GM21360 (cell line): Measurements from ENCODE around the gene CCDC92B.

Experiments
- ATAC-seq: cut with Tn5 transposase; IDR thresholded peaks from one replicate; pipeline ENCODE4 v1.9.1; 2021; ENCODE audit warnings: mild to moderate bottlenecking, moderate library complexity; ENCODE audit not compliant: unreplicated experiment

Gene CCDC92B

GRCh38 chr17:2723505-2723996 is 25.9 kb downstream of the CCDC92B start:
- no peak for ATAC-seq

GRCh38 chr17:2722611-2723010 is 26.8 kb downstream of the CCDC92B start:
- no peak for ATAC-seq

GRCh38 chr17:2721603-2722002 is 27.8 kb downstream of the CCDC92B start:
- no peak for ATAC-seq

- ATAC-seq: no peak
These were observed 29.6 kb downstream of the CCDC92B start for GRCh38 chr17:2719861-2720260.

GRCh38 chr17:2718150-2718938 is 31.1 kb downstream of the CCDC92B start:
- ATAC-seq: no peak

GRCh38 chr17:2716649-2717048 is 32.8 kb downstream of the CCDC92B start:
- ATAC-seq: no peak

GRCh38 chr17:2713881-2714280 is 35.6 kb downstream of the CCDC92B start:
- no peak for ATAC-seq

DNA sequence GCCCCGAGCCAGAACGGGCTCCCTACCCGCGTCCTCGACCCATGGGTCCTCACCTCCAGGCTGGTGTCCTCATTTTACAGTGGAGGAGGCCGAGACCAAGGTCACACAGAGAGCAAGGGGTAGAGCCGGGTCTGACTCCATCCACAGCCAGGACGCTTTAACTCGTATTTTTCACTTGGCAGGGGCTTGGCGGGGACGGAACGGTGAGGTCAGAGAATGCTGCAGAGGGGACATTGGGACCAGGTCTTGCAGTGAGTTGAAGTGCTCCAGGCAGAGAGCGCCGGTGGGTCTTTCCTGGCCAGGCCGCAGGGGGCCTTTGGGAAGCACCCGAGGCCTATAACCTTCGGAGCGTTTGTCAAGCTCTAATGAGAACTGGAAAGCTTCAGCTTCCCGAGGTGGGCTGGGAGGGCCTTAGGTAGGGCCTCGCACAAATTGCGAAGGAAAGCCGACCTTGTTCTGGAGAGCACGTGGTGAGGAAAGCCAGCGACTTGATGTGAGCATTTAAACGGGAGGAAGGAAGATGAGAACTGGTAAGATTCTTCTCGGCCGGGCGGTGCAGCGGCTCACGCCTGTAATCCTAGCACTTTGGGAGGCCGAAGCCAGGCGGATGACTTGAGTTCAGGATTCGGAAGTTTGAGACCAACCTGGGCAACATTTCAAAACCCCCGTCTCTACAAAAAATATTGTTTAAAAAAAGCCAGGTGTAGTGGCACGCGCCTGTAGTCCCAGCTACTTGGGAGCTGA is 37.0 kb downstream of the CCDC92B start:
- no peak for ATAC-seq

DNA sequence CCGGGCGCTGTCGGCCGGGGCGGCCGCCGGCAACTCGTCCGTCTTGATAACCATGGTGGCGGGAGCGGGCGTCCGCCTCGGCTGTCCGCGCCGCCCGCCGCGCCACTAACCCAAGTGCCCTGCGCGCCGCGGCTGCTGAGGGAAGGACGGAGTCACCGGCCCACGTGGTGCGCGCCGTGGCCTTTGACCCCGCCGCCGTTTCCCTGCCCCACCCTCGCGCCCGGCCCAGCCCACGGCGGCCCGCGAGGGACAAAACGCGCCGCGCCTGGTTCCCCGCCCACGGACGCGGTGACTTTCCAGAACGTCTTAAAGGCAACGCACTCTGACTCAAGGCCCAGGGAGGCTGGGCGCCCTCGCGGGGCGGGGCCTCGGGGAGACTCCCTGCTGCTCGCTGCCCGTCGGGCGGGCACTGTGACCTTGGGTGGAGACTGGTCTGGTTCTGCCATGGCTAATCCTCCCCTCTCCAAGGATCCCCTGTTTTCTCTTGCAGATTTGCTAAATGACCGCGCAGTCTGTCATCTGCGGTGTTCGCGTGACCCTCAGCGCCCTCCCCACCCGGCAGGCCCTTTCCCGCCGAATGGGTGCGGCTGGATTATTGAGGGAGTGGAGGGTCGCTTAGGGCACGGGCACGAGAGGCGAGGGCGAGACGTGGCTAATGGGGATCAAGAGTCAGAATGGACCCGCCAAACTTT is 37.7 kb downstream of the CCDC92B start, which contains the start of gene CLUH:
TSS of gene CLUH (minus strand) at position 157 of the 692 bp plus-strand sequence. CDS start at position 54, 103 bp downstream.
- peak; percentile 68 for ATAC-seq

DNA sequence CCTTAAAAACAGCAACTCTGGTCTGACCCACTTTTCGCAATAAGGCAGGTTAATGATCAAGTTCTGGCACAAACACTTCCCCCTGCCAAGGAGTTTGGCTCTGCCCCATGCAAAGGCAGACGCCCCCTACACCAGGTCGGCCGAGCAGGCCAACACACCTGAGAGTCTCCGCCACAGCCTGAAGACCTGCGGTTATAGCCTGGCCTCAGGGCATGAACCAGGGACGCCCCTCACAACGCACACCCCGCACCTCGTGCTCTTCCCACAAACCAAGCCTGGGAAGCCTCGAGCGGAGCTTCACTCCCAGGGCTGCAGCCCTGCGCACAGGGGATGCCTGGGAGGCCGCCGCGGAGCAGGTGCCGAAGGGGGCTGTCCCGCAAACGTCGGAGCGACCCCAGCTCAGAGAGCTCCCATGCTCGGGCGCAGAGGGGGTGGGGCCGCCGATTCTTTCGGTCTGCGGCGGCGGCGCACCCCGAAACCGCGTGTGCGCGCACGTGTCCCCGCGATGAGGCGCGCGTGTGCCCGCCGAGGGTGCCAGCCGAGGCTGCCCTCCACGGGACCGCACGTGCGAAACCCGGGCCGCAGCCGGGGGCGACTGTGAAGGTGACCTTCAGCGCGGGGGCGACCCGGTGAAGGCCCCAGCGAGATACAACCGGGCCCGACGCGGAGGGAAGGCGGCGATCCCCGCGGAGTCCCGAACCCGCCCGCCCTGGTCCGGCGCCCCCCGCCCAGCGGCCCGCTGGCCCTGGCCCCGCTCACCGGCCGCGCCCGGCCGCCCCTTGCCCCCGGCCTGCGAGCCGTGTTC is 38.4 kb downstream of the CCDC92B start:
- ATAC-seq: peak; percentile 24

DNA sequence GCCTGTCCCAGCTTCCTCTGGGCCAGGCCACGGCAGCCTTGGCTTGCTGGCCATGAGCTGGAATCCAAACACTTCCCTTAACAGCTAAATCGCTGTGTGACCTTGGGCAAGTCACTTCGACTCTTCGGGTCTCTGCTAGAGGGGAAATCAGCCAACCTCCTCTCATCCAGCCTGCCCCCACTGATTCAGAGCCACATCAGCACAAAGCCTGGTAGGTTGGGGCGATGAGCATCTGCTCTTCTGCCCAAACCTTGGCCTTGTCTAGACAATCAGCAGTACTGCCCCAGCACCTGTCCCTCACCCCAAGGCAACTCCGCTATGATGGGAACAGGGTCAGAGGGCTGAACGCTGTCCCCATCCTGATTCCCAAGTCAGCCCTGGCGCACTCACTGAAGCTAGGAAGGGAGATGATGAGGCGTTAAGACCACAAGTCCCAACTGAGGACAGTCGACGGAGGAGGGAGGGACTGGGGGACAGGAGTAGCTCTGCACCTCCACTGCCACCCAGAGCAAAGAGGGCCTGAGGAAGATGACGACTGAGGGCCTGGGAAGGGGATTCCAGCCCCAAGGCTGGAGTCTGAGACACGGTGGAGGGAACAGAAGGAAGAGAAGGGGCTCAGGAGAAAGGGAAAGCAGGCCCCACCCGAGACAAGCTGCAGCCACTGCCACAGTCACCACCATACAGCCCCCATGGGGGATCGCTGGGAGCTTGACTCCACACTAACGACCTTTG is 39.2 kb downstream of the CCDC92B start:
- ATAC-seq: no peak

DNA sequence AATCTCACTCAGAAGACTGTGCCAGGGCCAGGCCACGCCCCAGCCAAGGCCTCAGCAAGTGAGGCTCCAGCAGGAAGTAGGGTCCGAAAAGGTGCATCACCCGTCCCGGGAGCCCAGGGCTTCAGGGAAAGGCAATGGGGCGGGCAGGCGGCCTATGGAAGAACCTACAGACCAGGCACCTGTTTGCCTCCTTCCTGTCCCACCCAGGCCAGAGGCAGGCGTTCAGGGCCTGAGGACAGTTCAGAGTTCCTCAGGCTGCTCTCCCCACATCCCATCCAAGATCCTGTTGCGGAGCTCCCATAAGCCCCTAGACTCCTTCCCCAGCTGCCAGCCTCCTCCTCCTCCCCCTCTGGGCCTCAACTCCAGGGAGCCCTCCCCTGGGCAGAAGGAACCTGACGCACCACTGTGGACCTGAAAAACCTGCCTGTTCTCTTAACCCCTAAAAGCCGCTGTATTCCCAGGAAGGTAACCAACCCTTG is 40.2 kb downstream of the CCDC92B start:
- no peak for ATAC-seq

- no peak for ATAC-seq
These were observed 40.8 kb downstream of the CCDC92B start for GRCh38 chr17:2708585-2709182.

- ATAC-seq: no peak
These were observed 41.5 kb downstream of the CCDC92B start for GRCh38 chr17:2707721-2708584.

- no peak for ATAC-seq
These were observed 42.4 kb downstream of the CCDC92B start for GRCh38 chr17:2706911-2707510.

DNA sequence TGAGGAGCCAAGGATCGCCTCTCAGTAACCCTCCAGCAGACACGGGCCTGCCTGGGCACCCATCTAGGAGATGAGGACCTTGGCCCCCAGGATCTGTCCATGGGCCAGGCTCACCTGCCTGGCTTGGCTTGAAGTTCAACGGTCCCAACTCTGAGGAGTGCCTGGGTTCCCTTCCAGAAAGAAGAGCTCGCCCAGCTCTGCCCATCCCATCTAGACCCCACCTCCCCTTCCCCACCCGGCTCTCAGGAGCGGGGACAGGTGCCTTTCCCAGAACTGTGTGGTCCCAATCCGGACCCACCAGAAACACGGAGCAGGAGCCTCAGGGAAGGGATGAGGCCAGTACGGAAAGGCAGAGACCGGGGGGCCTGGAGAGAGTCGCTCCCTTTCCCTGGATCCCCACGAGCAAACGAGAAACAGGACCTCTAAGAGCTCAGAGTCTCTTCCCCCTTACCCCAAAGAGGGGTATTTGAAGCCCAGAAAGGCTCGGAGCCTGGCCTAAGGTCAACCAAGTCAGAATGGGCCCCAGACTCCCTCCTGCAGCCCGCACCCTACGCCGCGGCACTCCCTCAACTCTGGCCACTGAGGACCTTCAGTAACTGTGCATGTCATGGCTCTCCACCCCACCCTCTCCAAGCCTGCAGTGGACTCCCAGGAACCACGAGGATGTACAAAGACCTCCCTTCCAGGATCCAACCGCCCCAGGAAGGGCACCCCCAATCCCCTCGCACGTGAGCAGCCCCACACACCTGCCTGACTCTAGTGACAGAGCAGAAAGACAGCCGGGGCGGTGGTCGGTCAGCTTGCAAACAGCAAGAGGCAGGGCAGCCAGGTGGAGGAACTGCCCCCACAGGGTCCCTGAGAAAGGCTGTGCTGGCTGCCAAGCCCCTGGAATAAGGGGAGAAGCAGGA is 43.3 kb downstream of the CCDC92B start:
- no peak for ATAC-seq

DNA sequence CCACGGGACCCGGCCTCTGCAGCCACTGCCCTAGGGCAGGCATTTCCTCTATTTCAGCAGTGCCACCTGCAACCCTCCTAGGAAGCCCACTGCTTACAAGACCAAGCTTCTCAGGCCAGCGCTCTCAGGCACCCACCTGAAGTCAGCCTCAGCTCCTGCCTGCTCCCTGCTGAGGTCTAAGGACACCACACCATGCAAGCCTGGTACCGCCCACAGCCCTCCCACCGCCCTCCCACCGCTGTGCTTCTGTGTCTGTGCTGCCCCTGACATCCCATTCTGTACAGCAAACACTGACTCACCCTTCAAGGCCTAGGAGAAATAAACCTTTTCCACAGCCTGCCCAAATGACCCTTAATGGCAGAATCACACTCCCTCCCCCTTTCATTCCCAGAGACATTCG is 44.2 kb downstream of the CCDC92B start:
- no peak for ATAC-seq
